ENCODE data around the gene MACROD2.

MACROD2 gene

GRCh38 chr20:14521016-14521415 lies 525.7 kb downstream of the MACROD2 start:
- TF ChIP-seq CTCF (IDR thresholded peaks at IDR 0.05; ENCODE audit: low read depth, low read length): no peak
- Histone ChIP-seq H3K9me3 (no peaks in the 10 kb centered on the region), H3K27me3 (no peaks in the 10 kb centered on the region), H3K36me3 (no peaks in the 10 kb centered on the region), H3K4me3 (ENCODE audit: low read depth, low read length) (no peak overlapping the region), H3K4me1 (no peaks in the 10 kb centered on the region)
- DNase-seq: no peak

- H3K4me1 ChIP-seq: no peaks in the 10 kb centered on the region
Observed at GRCh38 chr20:14521436-14521835, 526.1 kb downstream of the MACROD2 start.

GRCh38 chr20:14522595-14522994 lies 527.3 kb downstream of the MACROD2 start:
- no peak overlapping the region for H3K4me3 ChIP-seq (ENCODE audit: low read depth, low read length)
- H3K9me3 ChIP-seq: no peaks in the 10 kb centered on the region
- no peaks in the 10 kb centered on the region for H3K27me3 ChIP-seq
- DNase-seq: no peak
- no peaks in the 10 kb centered on the region for H3K36me3 ChIP-seq
- H3K4me1 ChIP-seq: no peaks in the 10 kb centered on the region
- TF ChIP-seq CTCF (IDR thresholded peaks at IDR 0.05; ENCODE audit: low read depth, low read length): no peak

More at GRCh38 chr20:14521436-14521835, 526.1 kb downstream of the MACROD2 start:
- Histone ChIP-seq H3K4me3 (ENCODE audit: low read depth, low read length) (no peak overlapping the region), H3K36me3 (no peaks in the 10 kb centered on the region), H3K27me3 (no peaks in the 10 kb centered on the region), H3K9me3 (no peaks in the 10 kb centered on the region)
- no peak for DNase-seq
- TF ChIP-seq CTCF (IDR thresholded peaks at IDR 0.05; ENCODE audit: low read depth, low read length): no peak

GRCh38 chr20:14523090-14523489 lies 527.8 kb downstream of the MACROD2 start:
- DNase-seq: no peak
- no peak for TF ChIP-seq CTCF (IDR thresholded peaks at IDR 0.05; ENCODE audit: low read depth, low read length)
- Histone ChIP-seq H3K4me1 (no peaks in the 10 kb centered on the region), H3K4me3 (ENCODE audit: low read depth, low read length) (no peak overlapping the region), H3K9me3 (no peaks in the 10 kb centered on the region), H3K27me3 (no peaks in the 10 kb centered on the region), H3K36me3 (no peaks in the 10 kb centered on the region)

GRCh38 chr20:14525426-14525825 lies 530.1 kb downstream of the MACROD2 start:
- no peak overlapping the region for H3K4me3 ChIP-seq (ENCODE audit: low read depth, low read length)
- H3K36me3 ChIP-seq: no peaks in the 10 kb centered on the region
- DNase-seq: no peak
- H3K27me3 ChIP-seq: no peaks in the 10 kb centered on the region
- no peaks in the 10 kb centered on the region for H3K9me3 ChIP-seq
- no peaks in the 10 kb centered on the region for H3K4me1 ChIP-seq
- TF ChIP-seq CTCF (IDR thresholded peaks at IDR 0.05; ENCODE audit: low read depth, low read length): no peak

GRCh38 chr20:14526891-14527290 lies 531.6 kb downstream of the MACROD2 start:
- TF ChIP-seq CTCF (IDR thresholded peaks at IDR 0.05; ENCODE audit: low read depth, low read length): no peak
- DNase-seq: no peak
- H3K9me3 ChIP-seq: no peaks in the 10 kb centered on the region
- no peaks in the 10 kb centered on the region for H3K4me1 ChIP-seq
- no peak overlapping the region for H3K4me3 ChIP-seq (ENCODE audit: low read depth, low read length)
- no peaks in the 10 kb centered on the region for H3K36me3 ChIP-seq
- H3K27me3 ChIP-seq: no peaks in the 10 kb centered on the region
